ENCODE data around the gene RAD51B. TPM values are rescaled to one million over a fixed set of nuclear protein-coding genes. Genes with fewer than 3 reads are reported as not detected.

RAD51B gene
- total and polyA plus RNA-seq, 2 of the 13 experiments (the other 11 are each of a cell fraction or from before 2014, with no cell fraction given) = 7.0 to 9.5 TPM

DNA sequence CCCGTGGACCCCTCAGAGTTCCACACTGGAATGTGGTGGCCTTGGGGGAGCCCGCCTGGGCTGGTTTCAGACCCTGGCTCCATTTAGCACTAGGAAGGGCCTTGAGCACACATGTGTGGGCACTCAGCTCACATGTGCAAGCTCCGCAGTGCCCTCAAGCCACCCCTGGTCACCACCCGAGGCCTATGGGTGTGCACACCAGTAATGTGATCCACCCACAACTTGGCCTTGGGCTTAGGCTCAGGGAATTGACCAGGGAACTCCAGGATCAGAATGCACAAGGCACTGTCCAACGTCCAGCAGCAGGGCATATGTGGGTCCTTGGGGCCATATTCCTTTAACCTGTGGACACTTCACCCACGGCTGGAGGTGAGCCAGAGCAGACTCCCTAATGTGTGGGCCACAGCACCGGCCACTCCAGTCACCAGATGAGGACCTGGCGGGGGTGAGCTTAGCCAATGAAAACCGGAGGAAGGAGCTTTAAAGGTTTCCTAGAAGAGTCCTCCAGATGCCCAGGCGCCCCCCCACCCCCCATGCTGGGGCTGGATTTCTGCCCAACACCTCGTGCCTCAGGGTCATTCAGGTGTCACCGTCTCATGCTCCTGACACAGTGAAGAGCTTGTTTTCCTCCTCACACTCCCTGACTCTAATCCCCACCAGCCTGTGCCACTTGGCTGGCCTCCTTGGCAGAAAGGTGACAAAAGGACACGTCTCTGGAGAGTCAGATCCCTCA lies 764.1 kb downstream of the RAD51B start:
- Histone ChIP-seq H3K79me2 (ENCODE audit: insufficient read depth, low read length) (no peaks in the 10 kb centered on the region), H3K4me2 (ENCODE audit: low read depth, low read length) (no peak overlapping the region), H4K20me1 (ENCODE audit: insufficient read depth, low read length) (no peaks in the 10 kb centered on the region), H3K36me3 (replicated peaks in 1 of 2; ENCODE audit: control insufficient read depth in 1 of 2, insufficient read depth in 2 of 2, low read length in 2 of 2) (no peaks in the 10 kb centered on the region), H3K27ac (ENCODE audit: extremely low read length, insufficient read depth, low read length) (no peak overlapping the region), H2AFZ (ENCODE audit: low read length) (no peak overlapping the region), H3K27me3 (ENCODE audit: control insufficient read depth in 1 of 2, insufficient read depth in 2 of 2, low read length in 2 of 2) (no peaks in the 10 kb centered on the region), H3K9me3 (ENCODE audit: low read length) (no peaks in the 10 kb centered on the region), H3K4me1 (ENCODE audit: insufficient read depth, low read length) (peaks cover 14% of the 10 kb centered on the region), H3K9ac (ENCODE audit: insufficient read depth, low read depth, low read length) (no peak overlapping the region), H3K4me3 (replicated peaks in 1 of 3; ENCODE audit: insufficient read depth in 1 of 3, low read depth in 2 of 3, low read length in 3 of 3) (no peak overlapping the region)
- 60% methylated on average over 8 of the region's 13 CpGs for WGBS (ENCODE audit: low lambda C conversion rate)
- ChIA-PET CTCF (ENCODE audit: low intra/inter-chr PET ratio, low total read pairs) (no interaction called here), POLR2A (interaction anchor here (1.0 to 1.3 kb wide), 2 partner anchors 10 to 24 kb away, joined by 3 to 4 read pairs; no protein-coding TSS in a partner anchor)
- ATAC-seq (no peak), FAIRE-seq (no peak), DNase-seq (ENCODE audit: low spot score) (no peak)
- in situ Hi-C loops (cut with HindIII; ENCODE audit: extremely low pct_ligation_motif_present, low pct_unique_long_range_greater_than_20kb) = no loop called here
- intact Hi-C loops (cut with micrococcal nuclease; ENCODE audit: unreplicated experiment) = no loop called here
- BruUV-seq (replicated peaks) = no TSS peak
- TF ChIP-seq ZNF564 (CRISPR knock-in tag; IDR thresholded peaks at IDR 0.05) = no peak
- TF ChIP-seq, protein P1, sequence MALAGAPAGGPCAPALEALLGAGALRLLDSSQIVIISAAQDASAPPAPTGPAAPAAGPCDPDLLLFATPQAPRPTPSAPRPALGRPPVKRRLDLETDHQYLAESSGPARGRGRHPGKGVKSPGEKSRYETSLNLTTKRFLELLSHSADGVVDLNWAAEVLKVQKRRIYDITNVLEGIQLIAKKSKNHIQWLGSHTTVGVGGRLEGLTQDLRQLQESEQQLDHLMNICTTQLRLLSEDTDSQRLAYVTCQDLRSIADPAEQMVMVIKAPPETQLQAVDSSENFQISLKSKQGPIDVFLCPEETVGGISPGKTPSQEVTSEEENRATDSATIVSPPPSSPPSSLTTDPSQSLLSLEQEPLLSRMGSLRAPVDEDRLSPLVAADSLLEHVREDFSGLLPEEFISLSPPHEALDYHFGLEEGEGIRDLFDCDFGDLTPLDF (CRISPR knock-in tag; IDR thresholded peaks at IDR 0.05) = no peak
- TF ChIP-seq ELF4 (CRISPR knock-in tag; IDR thresholded peaks at IDR 0.05; ENCODE audit: borderline replicate concordance) = no peak
- no peak for TF ChIP-seq MXI1 (IDR thresholded peaks at IDR 0.05; ENCODE audit: borderline replicate concordance, low read depth, low read length)
- TF ChIP-seq NAIF1 (CRISPR knock-in tag; IDR thresholded peaks at IDR 0.05; ENCODE audit: borderline replicate concordance) = no peak
- no peak for TF ChIP-seq ZNF746 (CRISPR knock-in tag; IDR thresholded peaks at IDR 0.05)
- TF ChIP-seq, protein P2, sequence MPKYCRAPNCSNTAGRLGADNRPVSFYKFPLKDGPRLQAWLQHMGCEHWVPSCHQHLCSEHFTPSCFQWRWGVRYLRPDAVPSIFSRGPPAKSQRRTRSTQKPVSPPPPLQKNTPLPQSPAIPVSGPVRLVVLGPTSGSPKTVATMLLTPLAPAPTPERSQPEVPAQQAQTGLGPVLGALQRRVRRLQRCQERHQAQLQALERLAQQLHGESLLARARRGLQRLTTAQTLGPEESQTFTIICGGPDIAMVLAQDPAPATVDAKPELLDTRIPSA (CRISPR knock-in tag; IDR thresholded peaks at IDR 0.05; ENCODE audit: borderline replicate concordance) = no peak
- TF ChIP-seq NFATC3 (CRISPR knock-in tag; IDR thresholded peaks at IDR 0.05) = no peak
- no peak for TF ChIP-seq ZNF260 (CRISPR knock-in tag; IDR thresholded peaks at IDR 0.05; ENCODE audit: borderline replicate concordance, low read depth)
- TF ChIP-seq, protein P3, sequence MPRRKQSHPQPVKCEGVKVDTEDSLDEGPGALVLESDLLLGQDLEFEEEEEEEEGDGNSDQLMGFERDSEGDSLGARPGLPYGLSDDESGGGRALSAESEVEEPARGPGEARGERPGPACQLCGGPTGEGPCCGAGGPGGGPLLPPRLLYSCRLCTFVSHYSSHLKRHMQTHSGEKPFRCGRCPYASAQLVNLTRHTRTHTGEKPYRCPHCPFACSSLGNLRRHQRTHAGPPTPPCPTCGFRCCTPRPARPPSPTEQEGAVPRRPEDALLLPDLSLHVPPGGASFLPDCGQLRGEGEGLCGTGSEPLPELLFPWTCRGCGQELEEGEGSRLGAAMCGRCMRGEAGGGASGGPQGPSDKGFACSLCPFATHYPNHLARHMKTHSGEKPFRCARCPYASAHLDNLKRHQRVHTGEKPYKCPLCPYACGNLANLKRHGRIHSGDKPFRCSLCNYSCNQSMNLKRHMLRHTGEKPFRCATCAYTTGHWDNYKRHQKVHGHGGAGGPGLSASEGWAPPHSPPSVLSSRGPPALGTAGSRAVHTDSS (CRISPR knock-in tag; conservative IDR thresholded peaks at IDR 0.05) = no peak
- no peak for TF ChIP-seq CBX1 (IDR thresholded peaks at IDR 0.05; ENCODE audit: low read depth)
- TF ChIP-seq, protein P4, sequence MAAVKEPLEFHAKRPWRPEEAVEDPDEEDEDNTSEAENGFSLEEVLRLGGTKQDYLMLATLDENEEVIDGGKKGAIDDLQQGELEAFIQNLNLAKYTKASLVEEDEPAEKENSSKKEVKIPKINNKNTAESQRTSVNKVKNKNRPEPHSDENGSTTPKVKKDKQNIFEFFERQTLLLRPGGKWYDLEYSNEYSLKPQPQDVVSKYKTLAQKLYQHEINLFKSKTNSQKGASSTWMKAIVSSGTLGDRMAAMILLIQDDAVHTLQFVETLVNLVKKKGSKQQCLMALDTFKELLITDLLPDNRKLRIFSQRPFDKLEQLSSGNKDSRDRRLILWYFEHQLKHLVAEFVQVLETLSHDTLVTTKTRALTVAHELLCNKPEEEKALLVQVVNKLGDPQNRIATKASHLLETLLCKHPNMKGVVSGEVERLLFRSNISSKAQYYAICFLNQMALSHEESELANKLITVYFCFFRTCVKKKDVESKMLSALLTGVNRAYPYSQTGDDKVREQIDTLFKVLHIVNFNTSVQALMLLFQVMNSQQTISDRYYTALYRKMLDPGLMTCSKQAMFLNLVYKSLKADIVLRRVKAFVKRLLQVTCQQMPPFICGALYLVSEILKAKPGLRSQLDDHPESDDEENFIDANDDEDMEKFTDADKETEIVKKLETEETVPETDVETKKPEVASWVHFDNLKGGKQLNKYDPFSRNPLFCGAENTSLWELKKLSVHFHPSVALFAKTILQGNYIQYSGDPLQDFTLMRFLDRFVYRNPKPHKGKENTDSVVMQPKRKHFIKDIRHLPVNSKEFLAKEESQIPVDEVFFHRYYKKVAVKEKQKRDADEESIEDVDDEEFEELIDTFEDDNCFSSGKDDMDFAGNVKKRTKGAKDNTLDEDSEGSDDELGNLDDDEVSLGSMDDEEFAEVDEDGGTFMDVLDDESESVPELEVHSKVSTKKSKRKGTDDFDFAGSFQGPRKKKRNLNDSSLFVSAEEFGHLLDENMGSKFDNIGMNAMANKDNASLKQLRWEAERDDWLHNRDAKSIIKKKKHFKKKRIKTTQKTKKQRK (IDR thresholded peaks at IDR 0.05; ENCODE audit: low read length) = no peak
- TF ChIP-seq, protein P5, sequence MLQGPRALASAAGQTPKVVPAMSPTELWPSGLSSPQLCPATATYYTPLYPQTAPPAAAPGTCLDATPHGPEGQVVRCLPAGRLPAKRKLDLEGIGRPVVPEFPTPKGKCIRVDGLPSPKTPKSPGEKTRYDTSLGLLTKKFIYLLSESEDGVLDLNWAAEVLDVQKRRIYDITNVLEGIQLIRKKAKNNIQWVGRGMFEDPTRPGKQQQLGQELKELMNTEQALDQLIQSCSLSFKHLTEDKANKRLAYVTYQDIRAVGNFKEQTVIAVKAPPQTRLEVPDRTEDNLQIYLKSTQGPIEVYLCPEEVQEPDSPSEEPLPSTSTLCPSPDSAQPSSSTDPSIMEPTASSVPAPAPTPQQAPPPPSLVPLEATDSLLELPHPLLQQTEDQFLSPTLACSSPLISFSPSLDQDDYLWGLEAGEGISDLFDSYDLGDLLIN (CRISPR knock-in tag; IDR thresholded peaks at IDR 0.05; ENCODE audit: borderline replicate concordance) = no peak

All from HepG2 (cell line).